ENCODE results near the gene TBC1D8.
A peak's percentile ranks its signal among the peaks of the same experiment; 100 is the strongest.

The TBC1D8 gene

DNA sequence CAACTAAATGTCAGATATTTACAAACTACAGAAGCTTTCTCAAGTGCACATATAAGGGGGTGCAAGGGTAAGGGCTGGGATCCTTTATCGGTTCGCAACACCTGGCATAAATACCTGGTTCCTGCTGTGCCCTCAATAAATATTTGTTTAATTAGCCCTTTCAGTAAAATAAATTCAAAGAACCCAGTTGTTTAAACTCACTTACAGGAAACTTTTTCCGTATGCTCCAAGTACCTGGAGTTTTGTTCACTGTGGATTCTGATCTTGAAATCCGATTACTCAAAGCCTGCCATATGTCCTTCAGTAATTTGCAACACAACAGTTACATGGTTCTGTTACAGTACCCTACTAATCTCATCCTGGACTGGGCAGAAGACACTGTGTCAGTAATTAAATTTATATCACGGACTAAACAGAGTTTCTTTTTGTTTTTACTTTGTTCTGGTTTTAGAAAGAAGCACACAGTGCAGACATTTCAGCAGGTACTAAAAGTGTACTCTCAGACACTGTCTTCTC is 36.9 kb downstream of the TBC1D8 start:
- no peak for DNase-seq (ENCODE audit: low read depth)
- TF ChIP-seq, protein P1, sequence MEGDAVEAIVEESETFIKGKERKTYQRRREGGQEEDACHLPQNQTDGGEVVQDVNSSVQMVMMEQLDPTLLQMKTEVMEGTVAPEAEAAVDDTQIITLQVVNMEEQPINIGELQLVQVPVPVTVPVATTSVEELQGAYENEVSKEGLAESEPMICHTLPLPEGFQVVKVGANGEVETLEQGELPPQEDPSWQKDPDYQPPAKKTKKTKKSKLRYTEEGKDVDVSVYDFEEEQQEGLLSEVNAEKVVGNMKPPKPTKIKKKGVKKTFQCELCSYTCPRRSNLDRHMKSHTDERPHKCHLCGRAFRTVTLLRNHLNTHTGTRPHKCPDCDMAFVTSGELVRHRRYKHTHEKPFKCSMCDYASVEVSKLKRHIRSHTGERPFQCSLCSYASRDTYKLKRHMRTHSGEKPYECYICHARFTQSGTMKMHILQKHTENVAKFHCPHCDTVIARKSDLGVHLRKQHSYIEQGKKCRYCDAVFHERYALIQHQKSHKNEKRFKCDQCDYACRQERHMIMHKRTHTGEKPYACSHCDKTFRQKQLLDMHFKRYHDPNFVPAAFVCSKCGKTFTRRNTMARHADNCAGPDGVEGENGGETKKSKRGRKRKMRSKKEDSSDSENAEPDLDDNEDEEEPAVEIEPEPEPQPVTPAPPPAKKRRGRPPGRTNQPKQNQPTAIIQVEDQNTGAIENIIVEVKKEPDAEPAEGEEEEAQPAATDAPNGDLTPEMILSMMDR (IDR thresholded peaks at IDR 0.05; ENCODE audit: insufficient read depth, low read depth, low read length, missing control alignments): no peak
- H3K4me3 ChIP-seq (ENCODE audit: low read length): no peak overlapping the region

DNA sequence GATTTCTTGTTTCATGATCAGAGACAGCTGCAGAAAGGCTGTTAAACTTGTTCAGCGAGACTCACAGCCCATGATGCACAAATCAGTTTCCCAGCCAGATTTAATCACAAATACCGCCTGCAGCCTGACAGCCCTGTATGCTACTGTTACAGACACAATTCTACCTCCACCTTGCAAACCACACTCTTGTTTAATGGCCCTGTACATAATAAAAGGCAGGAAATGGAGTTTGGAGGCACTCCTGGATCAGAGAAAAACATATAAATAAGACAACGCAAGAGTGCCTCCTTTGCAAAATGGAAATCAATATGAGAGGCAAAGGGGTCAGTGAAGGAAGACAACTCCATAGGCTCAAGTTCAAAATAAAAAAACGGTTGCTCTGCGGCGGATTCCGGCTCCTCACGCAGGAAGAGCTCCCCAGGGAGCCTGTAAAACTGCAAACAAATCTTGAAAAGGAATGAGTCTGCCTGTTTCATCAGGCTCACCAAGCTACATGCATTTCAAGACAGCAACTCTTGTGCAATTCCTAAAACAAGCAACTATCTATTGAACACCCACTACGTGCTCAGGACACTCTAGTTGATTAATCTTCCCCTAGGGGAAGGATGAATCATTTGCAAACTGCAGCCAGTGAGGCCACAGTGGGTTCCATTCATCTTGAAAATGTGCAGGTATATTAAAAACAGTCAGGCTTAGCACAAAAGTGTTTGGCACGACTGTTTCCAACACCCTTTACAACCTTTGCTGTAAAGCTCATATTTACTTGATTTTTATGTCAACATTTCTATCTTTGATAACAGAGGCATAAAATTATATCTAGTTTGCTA is 37.5 kb downstream of the TBC1D8 start:
- TF ChIP-seq, protein P1 (IDR thresholded peaks at IDR 0.05; ENCODE audit: insufficient read depth, low read depth, low read length, missing control alignments): no peak
- no peak overlapping the region for H3K4me3 ChIP-seq (ENCODE audit: low read length)

DNA sequence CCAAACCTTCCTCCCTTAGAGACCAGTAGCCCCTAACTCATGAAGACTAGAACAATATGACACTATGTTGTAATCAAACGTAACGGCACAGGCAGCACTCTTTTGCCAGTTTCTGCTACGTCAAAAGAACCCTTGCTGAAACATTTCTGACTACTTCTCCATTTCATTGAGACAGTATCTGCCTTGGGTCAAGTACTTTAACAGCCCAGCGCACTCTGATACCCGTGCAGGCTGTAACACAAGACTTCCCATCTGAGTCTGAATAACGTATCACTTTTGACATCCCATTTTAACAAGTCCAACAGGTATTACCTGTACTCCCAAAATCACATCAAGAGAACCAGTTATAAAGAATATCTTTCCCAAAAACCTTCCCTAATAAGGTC is 38.4 kb downstream of the TBC1D8 start:
- H3K4me3 ChIP-seq (ENCODE audit: low read length): no peak overlapping the region
- peak; percentile 45 for DNase-seq (ENCODE audit: low read depth)
- TF ChIP-seq, protein P1 (IDR thresholded peaks at IDR 0.05; ENCODE audit: insufficient read depth, low read depth, low read length, missing control alignments): no peak

More for the DNA sequence above, 37.5 kb downstream of the TBC1D8 start:
- peak; percentile 99 for DNase-seq (ENCODE audit: low read depth)

DNA sequence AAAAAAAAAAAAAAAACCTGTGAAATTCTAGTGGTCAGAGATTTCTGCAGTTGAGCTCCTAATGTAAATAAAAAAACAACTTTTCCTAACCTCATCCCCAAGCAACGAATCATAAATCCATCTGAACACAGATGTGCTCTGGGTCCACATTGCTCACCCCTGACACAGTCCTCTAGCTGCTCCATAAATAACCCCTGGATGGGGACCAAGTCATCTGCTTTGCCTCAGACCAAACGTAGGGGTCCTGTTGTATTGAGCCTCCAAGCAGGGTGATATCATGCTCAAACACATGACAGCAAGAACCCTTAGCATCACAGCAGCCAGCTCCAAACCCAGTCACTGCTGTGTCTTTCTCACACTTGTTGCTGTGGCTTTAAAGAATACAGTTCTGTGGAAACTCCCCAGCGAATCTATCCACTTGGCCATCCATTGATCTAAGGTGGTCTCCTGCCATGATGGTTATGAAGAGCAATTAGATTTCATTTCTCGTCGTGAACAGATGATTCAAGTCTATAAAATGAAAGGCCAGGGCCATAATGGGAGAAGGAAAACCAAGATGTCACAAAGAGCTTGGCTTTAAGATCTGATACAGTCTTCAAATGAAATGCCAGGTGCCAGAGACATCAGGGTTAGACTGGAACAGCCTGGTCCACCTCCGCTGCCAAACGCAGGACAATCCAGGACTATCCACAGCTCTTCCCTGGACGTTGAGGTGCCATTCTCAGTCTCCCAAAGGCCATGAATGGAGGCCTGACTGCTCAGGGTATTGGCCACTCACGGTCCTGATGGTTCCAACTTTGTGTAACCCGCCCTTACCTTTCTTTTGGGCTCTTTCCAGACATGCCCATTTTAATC is 39.0 kb downstream of the TBC1D8 start:
- no peak overlapping the region for H3K4me3 ChIP-seq (ENCODE audit: low read length)
- no peak for DNase-seq (ENCODE audit: low read depth)
- TF ChIP-seq, protein P1 (IDR thresholded peaks at IDR 0.05; ENCODE audit: insufficient read depth, low read depth, low read length, missing control alignments): no peak

DNA sequence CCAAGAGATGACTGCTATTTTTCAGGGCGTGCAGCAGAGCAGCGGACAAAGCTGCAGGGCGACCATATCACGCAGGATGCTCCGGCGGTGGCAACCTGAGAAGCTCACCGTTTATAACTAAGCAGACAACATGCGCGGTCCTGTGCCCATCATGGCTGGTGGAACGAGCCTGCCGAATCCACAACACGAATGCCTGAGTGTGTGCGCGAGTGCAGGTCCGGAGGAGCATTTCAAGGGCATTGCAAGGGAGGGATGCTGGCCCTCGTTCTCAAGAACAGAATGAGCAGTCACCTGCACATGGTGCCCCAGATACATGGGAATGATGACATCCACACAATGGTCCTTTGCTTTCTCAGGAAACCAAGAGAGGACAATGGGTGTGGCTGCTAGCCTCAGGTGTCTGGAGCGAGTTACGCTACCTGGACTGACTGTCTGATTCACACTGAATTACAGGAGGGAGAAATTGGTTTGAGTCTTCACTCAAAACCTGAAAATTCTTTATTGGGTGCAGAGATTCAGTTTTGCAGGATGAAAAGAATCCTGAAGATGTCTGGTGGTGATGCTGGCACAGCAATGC is 39.8 kb downstream of the TBC1D8 start:
- H3K4me3 ChIP-seq (ENCODE audit: low read length): no peak overlapping the region
- peak; percentile 74 for DNase-seq (ENCODE audit: low read depth)
- TF ChIP-seq, protein P1 (IDR thresholded peaks at IDR 0.05; ENCODE audit: insufficient read depth, low read depth, low read length, missing control alignments): no peak

DNA sequence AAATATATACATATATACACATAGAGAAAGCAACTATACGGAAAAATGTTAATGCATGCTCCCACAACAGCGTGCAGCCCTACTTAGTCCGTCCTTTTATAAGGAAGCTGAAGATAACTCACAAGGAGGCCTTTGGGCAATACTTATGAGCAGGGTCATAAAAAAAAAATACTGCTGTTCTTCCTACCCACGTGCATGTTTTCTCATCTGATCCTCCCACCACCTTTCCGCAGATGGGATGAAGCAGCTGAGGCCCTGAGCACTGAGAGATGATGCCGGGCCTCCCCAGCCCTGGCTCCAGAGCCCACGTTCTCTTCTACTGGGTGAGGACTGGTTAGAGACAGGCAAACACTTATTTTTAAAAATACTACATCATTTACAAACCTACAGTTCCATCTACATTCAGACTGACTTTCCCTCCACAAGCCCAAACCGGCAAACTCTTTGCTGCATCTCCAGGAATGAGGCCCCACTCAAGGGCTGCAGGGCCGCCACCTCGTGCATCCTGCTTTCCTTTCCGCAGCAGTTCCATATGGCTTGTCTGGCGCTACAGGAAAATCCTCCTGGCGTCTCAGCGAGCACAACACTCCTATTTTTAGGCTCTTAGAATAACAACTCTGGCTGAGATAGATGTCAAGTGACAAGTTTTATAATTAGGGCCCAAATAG is 41.6 kb downstream of the TBC1D8 start:
- no peak overlapping the region for H3K4me3 ChIP-seq (ENCODE audit: low read length)
- no peak for DNase-seq (ENCODE audit: low read depth)
- TF ChIP-seq, protein P1 (IDR thresholded peaks at IDR 0.05; ENCODE audit: insufficient read depth, low read depth, low read length, missing control alignments): no peak

Data from epithelial cell of esophagus (primary cell).